GM18861 (cell line): ENCODE results near the gene PTGDR2.

Experiments
- ATAC-seq: cut with Tn5 transposase; IDR thresholded peaks from one replicate; pipeline ENCODE4 v1.9.1; 2021; ENCODE audit not compliant: unreplicated experiment

Gene PTGDR2

DNA sequence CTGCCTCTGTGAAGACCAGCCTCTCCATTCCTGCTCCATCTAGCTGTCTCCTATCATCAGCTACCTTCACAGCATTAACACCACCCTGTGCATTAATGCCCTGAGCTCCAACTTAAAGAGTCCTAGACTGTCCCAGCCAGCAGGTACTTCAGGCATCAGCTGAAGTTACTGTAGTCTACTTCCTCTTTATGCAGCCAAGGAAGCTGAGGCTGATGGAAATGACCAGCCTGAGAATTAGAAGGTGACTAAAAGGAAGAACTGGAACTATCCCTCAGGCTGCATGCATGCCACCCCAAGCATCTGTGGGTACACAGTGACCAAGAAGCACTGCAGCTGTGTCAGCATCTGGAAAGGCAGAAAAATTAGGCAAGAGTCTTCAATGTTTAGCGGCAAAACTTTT lies 42.4 kb downstream of the PTGDR2 start:
- ATAC-seq, result no peak

DNA sequence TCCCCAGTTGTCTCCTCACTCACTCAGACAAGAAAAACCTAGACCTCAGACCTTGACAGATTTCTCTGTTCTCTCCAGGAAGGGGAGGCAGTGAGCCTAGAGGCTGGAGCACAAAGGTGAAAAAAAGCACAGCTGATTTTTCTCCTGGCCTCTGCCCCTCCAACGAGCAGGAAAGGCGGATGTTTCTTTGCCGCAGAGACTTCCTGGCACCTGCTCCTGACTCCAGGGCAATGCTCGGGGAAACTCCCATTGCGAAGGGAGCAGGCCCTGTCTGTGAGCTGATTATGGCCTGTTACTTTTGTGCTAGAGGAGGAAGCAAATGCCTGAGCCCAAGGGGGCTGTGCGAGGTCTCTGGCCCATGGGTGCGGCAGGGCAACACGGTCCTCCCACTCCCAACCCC lies 45.2 kb downstream of the PTGDR2 start:
- no peak for ATAC-seq

- no peak for ATAC-seq
Measured at GRCh38 chr11:60810151-60810550, 45.6 kb downstream of the PTGDR2 start.

GRCh38 chr11:60809691-60810090 lies 46.1 kb downstream of the PTGDR2 start:
- ATAC-seq, result no peak

GRCh38 chr11:60809249-60809648 lies 46.5 kb downstream of the PTGDR2 start:
- no peak for ATAC-seq

DNA sequence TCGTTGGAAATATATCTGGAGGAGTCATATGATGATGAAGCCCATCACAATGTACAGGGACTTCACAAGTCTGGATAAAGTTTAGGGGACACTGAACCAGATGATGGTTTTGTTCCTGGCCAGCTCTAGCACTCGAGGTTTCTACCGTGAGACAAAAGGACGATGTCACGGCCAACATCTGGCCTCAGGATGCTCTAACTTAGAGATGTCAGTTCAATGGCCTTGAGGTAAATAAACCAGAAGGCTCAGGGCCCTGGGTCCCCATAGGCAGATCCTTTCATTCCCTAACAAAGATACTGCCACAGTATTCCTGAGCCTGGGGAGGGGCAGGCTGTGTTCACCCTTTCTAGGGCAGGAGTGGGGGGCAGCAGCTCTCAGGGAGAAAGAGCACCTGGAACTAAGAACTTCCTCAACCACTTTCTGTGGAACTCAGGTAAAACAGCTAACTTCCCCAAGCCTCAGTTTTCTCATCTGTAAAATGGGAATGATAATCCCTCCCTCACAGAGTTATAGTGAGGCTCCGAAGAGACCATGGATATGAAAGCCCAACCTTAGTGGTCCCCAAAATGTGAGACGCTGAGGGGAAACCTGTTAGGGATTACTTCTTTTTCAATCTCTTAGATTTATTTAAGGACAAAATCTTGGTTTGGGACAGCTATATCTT lies 52.3 kb downstream of the PTGDR2 start:
- ATAC-seq, result no peak

- no peak for ATAC-seq
Measured at GRCh38 chr11:60801194-60801593, 54.6 kb downstream of the PTGDR2 start.
